ENCODE measurements around the gene POLR2A.

GRCh38 chr17:7509937-7510336 is 25.8 kb downstream of the POLR2A start:
- TF ChIP-seq CTCF (IDR thresholded peaks at IDR 0.05): no peak
- no peak for TF ChIP-seq POLR2A (IDR thresholded peaks at IDR 0.05)
- no peak for TF ChIP-seq EP300 (IDR thresholded peaks at IDR 0.05)
- TF ChIP-seq POLR2AphosphoS5 (IDR thresholded peaks at IDR 0.05): no peak

All from stomach (tissue), 4 donors.